Parathyroid adenoma (tissue), 2 donors: ENCODE measurements around the gene OSBPL3.

Experiments used
- H2AFZ ChIP-seq: fragments of 300-600 bp; sonication (generic); one replicate; pipeline ENCODE4 v1.7.0; 2017; ENCODE audit warnings: antibody characterized with exemption, mild to moderate bottlenecking
- H3K27ac ChIP-seq: fragments of 300-600 bp; sonication (generic); one replicate; pipeline ENCODE4 v1.7.0; 2017
- H3K27me3 ChIP-seq: fragments of 300-600 bp; sonication (generic); one replicate; pipeline ENCODE4 v1.7.0; 2017; ENCODE audit warnings: low read length; ENCODE audit not compliant: control insufficient read depth, insufficient read depth
- H3K36me3 ChIP-seq: fragments of 300-600 bp; sonication (generic); one replicate; pipeline ENCODE4 v1.7.0; 2017; ENCODE audit warnings: low read length; ENCODE audit not compliant: control insufficient read depth, insufficient read depth
- H3K4me1 ChIP-seq: fragments of 300-600 bp; sonication (generic); one replicate; pipeline ENCODE4 v1.7.0; 2017; ENCODE audit warnings: control low read depth
- H3K4me2 ChIP-seq: fragments of 300-600 bp; sonication (generic); one replicate; pipeline ENCODE4 v1.7.0; 2017; ENCODE audit warnings: low read length
- H3K4me3 ChIP-seq: fragments of 300-600 bp; sonication (generic); one replicate; pipeline ENCODE4 v1.7.0; 2017; ENCODE audit warnings: low read depth, low read length
- H3K79me2 ChIP-seq: fragments of 300-600 bp; sonication (generic); one replicate; pipeline ENCODE4 v1.7.0; 2017; ENCODE audit warnings: control low read depth
- H3K9ac ChIP-seq: fragments of 300-600 bp; sonication (generic); one replicate; pipeline ENCODE4 v1.7.0; 2017; ENCODE audit warnings: mild to moderate bottlenecking
- H3K9me3 ChIP-seq: fragments of 300-600 bp; sonication (generic); one replicate; pipeline ENCODE4 v1.7.0; 2017; ENCODE audit warnings: low read length; ENCODE audit not compliant: control insufficient read depth
- TF ChIP-seq, protein P1 (sequence below): fragments of 300-600 bp; sonication (generic); IDR thresholded peaks from one replicate; pipeline ENCODE4 v1.7.0; 2017; ENCODE audit warnings: antibody characterized with exemption, mild to moderate bottlenecking
- donor health status: primary hyperparathyroidism.

Gene OSBPL3

DNA sequence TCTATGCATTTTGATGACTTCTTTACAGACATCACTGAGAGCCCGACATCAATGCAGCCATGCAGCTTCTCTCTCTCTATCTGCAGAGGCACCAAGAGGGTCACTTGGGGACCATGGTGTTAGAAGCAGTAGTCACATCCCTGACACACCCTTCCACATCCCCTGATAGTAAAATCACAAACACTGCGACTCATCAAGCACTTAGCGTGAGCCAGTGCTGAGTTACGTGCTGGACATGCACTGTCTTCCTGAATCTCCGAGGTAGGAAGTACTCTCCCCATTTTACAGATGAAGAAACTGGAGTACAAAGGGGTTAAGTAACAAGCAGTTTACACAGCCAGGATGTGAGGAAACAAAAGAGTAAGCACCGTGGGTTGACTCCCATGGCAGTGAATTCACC, 109.2 kb downstream of the OSBPL3 start:
- Histone ChIP-seq H3K36me3 (no peaks in the 10 kb centered on the region), H3K27me3 (no peaks in the 10 kb centered on the region), H3K9me3 (no peaks in the 10 kb centered on the region), H3K4me2 (no peak overlapping the region), H3K4me1 (no peaks in the 10 kb centered on the region), H3K9ac (no peak overlapping the region), H2AFZ (no peak overlapping the region), H3K79me2 (no peaks in the 10 kb centered on the region), H3K27ac (no peak overlapping the region), H3K4me3 (no peak overlapping the region)
- TF ChIP-seq, protein P1, sequence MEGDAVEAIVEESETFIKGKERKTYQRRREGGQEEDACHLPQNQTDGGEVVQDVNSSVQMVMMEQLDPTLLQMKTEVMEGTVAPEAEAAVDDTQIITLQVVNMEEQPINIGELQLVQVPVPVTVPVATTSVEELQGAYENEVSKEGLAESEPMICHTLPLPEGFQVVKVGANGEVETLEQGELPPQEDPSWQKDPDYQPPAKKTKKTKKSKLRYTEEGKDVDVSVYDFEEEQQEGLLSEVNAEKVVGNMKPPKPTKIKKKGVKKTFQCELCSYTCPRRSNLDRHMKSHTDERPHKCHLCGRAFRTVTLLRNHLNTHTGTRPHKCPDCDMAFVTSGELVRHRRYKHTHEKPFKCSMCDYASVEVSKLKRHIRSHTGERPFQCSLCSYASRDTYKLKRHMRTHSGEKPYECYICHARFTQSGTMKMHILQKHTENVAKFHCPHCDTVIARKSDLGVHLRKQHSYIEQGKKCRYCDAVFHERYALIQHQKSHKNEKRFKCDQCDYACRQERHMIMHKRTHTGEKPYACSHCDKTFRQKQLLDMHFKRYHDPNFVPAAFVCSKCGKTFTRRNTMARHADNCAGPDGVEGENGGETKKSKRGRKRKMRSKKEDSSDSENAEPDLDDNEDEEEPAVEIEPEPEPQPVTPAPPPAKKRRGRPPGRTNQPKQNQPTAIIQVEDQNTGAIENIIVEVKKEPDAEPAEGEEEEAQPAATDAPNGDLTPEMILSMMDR: no peak

DNA sequence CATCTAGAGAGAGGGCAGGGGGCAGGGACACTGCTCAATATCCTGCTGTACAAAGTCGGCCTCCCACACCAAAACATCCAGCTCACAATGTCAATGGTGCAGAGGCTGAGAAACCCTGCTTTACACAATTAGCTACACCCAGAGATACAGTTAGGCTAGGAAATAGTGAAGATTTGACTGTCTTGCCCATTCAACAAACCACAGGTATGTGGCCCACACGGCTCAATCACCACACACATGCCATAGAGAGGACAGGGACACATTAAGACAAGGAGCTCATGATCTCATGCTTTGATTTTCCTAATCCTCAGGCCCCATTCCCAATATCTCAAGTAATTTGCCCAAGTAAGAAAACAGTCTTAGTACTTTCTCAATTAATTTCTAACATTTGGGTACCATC, 110.4 kb downstream of the OSBPL3 start:
- Histone ChIP-seq H3K4me3 (no peak overlapping the region), H2AFZ (no peak overlapping the region), H3K36me3 (no peaks in the 10 kb centered on the region), H3K9me3 (no peaks in the 10 kb centered on the region), H3K4me2 (no peak overlapping the region), H3K9ac (no peak overlapping the region), H3K27ac (no peak overlapping the region), H3K79me2 (no peaks in the 10 kb centered on the region), H3K27me3 (no peaks in the 10 kb centered on the region), H3K4me1 (no peaks in the 10 kb centered on the region)
- TF ChIP-seq, protein P1: no peak

GRCh38 chr7:24868741-24869140, 111.2 kb downstream of the OSBPL3 start:
- TF ChIP-seq, protein P1: no peak
- Histone ChIP-seq H3K9ac (no peak overlapping the region), H3K36me3 (no peaks in the 10 kb centered on the region)

DNA sequence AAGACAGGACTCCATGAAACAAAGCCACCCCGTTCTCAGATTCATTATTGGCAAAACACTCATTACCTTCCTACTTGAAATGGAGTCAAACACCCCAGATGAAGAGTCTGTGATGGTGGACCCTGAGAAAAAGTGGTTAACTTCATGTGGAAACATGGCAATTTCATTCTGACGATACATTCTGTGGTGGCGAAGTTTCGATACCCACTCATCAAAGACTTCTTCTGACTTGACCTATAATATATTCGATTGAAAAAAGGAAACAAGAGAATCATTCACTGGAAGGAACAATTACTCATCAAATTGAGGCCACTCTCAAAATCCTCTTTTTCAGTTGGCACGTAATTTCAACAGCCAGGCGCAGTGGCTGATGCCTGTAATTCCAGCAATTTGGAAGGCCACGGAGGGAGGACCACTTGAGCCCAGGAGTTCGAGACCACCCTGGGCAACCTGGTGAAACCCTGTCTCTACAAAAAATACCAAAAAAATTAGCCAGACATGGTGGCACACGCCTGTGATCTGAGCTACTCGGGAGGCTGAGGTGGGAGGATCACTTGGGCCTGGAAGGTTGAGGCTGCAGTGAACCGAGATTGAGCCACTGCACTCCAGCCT, 113.9 kb downstream of the OSBPL3 start:
- Histone ChIP-seq H3K9ac (no peak overlapping the region), H3K4me2 (no peak overlapping the region), H3K9me3 (no peaks in the 10 kb centered on the region), H3K27me3 (no peaks in the 10 kb centered on the region), H3K79me2 (no peaks in the 10 kb centered on the region), H3K4me3 (no peak overlapping the region), H2AFZ (no peak overlapping the region), H3K36me3 (no peaks in the 10 kb centered on the region), H3K27ac (no peak overlapping the region), H3K4me1 (no peaks in the 10 kb centered on the region)
- TF ChIP-seq, protein P1: no peak

More at GRCh38 chr7:24868741-24869140, 111.2 kb downstream of the OSBPL3 start:
- Histone ChIP-seq H2AFZ (no peak overlapping the region), H3K4me2 (no peak overlapping the region), H3K4me1 (no peaks in the 10 kb centered on the region), H3K27me3 (no peaks in the 10 kb centered on the region), H3K79me2 (no peaks in the 10 kb centered on the region), H3K27ac (no peak overlapping the region), H3K4me3 (no peak overlapping the region), H3K9me3 (no peaks in the 10 kb centered on the region)

DNA sequence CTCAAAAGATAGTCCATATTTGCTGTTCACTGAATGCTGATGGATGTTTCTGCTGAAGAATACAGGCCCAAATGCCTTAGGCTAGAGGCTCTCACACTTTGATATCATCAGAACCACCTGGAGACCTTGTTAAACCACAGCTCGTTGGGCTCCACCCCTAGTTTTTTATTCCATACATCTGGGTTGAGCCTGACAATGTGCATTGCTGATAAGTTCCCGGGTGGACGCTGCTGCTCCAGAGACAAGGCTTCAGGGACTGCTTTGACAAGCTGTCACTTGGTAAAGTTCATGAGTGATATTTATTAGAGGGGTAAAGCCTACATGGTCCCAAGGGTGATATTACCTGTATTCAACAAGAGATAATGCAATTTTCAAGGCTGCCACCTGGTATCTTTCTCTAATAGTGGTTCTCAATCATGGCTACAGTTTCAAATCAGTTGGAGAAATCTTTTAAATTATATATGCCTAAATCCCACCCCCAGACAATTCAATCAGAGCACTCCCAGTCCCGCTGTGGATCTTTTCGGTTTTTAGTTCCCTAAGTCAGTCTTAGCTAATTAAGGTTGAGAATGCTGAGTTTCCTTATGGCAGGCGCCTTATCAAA, 115.7 kb downstream of the OSBPL3 start:
- Histone ChIP-seq H3K36me3 (no peaks in the 10 kb centered on the region), H3K4me1 (no peaks in the 10 kb centered on the region), H3K4me3 (no peak overlapping the region), H3K9ac (no peak overlapping the region), H3K27ac (no peak overlapping the region), H2AFZ (no peak overlapping the region), H3K9me3 (no peaks in the 10 kb centered on the region), H3K4me2 (no peak overlapping the region), H3K79me2 (no peaks in the 10 kb centered on the region), H3K27me3 (no peaks in the 10 kb centered on the region)
- TF ChIP-seq, protein P1: no peak
